Astrocyte of the cerebellum (primary cell): ENCODE measurements around the gene SELENOT.

Source experiments
- DNase-seq: peaks from one replicate; pipeline ENCODE4 v3.0.0-alpha.2; 2011; ENCODE audit warnings: low read depth
- H3K4me3 ChIP-seq: 2 replicates; pipeline ENCODE4 v1.5.1; 2011; ENCODE audit warnings: mild to moderate bottlenecking, low read depth, low read length, moderate library complexity
- in situ Hi-C: cut with HindIII; loops from 2 replicates; pipeline ENCODE4 v1.10.0; 2017; ENCODE audit warnings: low sequenced_read_pairs
- TF ChIP-seq, protein P1 (sequence below): IDR thresholded peaks from 2 replicates; pipeline ENCODE4 v1.5.1; 2012; ENCODE audit warnings: low read length, low read depth, moderate library complexity, mild to moderate bottlenecking; ENCODE audit errors: missing control alignments

SELENOT gene

GRCh38 chr3:150605998-150606641 is 3.0 kb downstream of the SELENOT start:
- DNase-seq, result no peak
- no peak overlapping the region for H3K4me3 ChIP-seq
- TF ChIP-seq, protein P1, sequence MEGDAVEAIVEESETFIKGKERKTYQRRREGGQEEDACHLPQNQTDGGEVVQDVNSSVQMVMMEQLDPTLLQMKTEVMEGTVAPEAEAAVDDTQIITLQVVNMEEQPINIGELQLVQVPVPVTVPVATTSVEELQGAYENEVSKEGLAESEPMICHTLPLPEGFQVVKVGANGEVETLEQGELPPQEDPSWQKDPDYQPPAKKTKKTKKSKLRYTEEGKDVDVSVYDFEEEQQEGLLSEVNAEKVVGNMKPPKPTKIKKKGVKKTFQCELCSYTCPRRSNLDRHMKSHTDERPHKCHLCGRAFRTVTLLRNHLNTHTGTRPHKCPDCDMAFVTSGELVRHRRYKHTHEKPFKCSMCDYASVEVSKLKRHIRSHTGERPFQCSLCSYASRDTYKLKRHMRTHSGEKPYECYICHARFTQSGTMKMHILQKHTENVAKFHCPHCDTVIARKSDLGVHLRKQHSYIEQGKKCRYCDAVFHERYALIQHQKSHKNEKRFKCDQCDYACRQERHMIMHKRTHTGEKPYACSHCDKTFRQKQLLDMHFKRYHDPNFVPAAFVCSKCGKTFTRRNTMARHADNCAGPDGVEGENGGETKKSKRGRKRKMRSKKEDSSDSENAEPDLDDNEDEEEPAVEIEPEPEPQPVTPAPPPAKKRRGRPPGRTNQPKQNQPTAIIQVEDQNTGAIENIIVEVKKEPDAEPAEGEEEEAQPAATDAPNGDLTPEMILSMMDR, result no peak
- in situ Hi-C loops, result no loop called here

- TF ChIP-seq, protein P1, result no peak
- in situ Hi-C loops, result no loop called here
- DNase-seq, result no peak
- no peak overlapping the region for H3K4me3 ChIP-seq
Observed at GRCh38 chr3:150607267-150608065, 4.3 kb downstream of the SELENOT start.

DNA sequence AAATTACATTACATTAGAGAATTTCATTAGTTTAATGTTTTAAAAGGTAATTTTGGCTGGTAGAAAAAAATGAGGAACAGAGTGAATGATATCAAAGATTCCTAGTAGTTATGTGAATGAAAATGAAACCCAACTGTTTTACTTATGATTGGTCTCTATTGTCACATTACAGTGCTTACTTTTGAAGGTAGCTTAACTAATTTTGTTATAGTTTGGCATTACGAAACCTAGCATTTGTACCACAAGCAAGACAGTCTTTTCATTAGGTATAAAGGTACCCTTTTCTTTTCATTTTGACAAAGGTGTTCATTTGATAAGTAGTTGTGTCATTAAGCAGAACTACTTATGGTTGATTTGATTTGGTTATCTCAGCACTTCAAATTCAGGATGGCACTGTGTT is 6.9 kb downstream of the SELENOT start:
- in situ Hi-C loops, result no loop called here
- no peak overlapping the region for H3K4me3 ChIP-seq
- no peak for DNase-seq
- TF ChIP-seq, protein P1, result no peak

- no peak for DNase-seq
- in situ Hi-C loops, result no loop called here
- TF ChIP-seq, protein P1, result no peak
- H3K4me3 ChIP-seq, result no peak overlapping the region
Observed at GRCh38 chr3:150610785-150611184, 7.7 kb downstream of the SELENOT start.

GRCh38 chr3:150611666-150612065 is 8.5 kb downstream of the SELENOT start:
- TF ChIP-seq, protein P1, result no peak
- H3K4me3 ChIP-seq, result no peak overlapping the region
- in situ Hi-C loops, result no loop called here
- no peak for DNase-seq

- in situ Hi-C loops, result no loop called here
- H3K4me3 ChIP-seq, result no peak overlapping the region
- DNase-seq, result no peak
- TF ChIP-seq, protein P1, result no peak
Observed at GRCh38 chr3:150612494-150612893, 9.4 kb downstream of the SELENOT start.
